Daoy (cell line): ENCODE results near the gene MANBA. TPM values are rescaled to one million over a fixed set of nuclear protein-coding genes. Genes with fewer than 3 reads are reported as not detected.
A peak's percentile ranks its signal among the peaks of the same experiment; 100 is the strongest.
"Not testable (repeated sequence)": the region's sequence is repeated elsewhere in the genome, so short reads cannot be mapped to it uniquely, and the experiment has no call there.

Experiments
- DNase-seq: peaks from one replicate; pipeline ENCODE4 v3.0.0-alpha.2; 2015; ENCODE audit warnings: low read depth
- total RNA-seq: library from RNA; depleted of rRNA; stranded (reverse); fragments of >200 nt; shearing (Covaris generic); gene quantifications from 2 replicates; pipeline ENCODE4 v1.2.3, GENCODE V29; 2014

MANBA gene
- total RNA-seq, 1 experiment from 2014 or later = 8.2 TPM

GRCh38 chr4:102723511-102723910 is 37.3 kb downstream of the MANBA start:
- DNase-seq = no peak

DNA sequence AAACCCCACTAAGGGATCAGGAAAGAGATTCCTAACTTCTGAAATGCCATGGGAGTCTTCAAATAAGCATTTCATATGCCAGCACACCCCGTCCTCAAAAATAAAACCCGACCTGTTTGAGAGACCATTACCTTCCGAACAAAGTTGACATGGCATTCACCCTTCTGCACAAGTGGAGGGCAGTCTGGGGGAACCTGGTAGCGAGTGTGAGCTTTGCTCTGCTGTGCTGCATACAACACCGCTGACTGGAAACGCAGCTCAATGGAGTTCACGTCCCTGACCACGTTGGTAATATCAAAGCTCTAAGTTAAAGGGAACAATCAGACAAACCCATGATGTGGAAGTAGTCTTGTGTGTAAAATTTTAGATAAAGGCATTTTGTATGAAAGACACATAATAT is 38.0 kb downstream of the MANBA start:
- no peak for DNase-seq

DNA sequence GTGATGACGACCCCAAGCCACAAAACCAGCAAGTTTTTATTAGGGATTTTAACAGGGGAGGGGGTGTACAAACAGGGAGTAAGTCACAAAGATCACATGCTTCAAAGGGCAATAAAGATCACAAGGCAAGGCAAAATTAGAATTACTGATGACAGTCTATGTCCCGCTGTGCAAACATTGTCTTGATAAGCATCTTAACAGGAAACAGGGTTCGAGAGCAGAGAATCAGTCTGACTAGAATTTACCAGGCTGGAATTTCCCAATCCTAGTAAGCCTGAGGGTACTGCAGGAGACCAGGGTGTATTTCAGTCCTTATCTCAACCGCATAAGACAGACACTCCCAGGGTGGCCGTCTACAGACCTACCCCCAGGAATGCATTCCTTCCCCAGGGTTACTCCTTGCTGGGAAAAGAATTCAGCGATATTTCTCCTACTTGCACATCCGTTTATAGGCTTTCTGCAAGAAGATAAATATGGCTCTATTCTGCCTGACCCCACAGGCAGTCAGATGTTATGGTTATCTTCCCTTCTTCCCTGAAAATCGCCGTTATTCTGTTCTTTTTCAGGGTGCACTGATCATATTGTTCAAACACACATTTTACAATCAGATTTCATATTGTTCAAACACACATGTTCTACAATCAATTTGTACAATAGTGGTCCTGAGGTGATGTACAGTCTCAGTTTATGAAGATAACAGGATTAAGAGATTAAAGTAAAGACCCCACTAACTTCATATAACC is 41.8 kb downstream of the MANBA start:
- peak; percentile 51 for DNase-seq

GRCh38 chr4:102717448-102718092 is 43.2 kb downstream of the MANBA start:
- DNase-seq = no peak

DNA sequence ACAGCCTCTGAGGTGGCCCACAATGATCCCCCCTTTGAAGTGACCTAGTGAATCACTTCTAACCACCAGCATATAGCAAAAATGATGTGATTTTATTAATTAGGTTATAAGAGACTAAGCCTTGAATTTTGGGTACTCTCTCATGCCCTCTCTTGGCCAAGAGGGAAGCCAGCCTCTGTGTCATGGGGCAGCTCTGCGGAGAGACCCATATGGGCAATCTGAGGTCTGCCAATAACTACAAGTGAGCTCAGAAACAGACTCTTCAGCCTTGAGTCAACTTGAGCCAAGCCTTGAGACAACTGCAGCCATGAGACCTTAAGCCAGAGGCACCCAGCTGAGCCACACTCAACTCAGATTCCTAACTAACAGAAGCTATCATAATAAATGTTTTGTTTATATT is 45.7 kb downstream of the MANBA start:
- no peak for DNase-seq

GRCh38 chr4:102713774-102714173 is 47.0 kb downstream of the MANBA start:
- DNase-seq = not testable (repeated sequence)

- peak; percentile 44 for DNase-seq
Measured at GRCh38 chr4:102713096-102713495, 47.7 kb downstream of the MANBA start.

DNA sequence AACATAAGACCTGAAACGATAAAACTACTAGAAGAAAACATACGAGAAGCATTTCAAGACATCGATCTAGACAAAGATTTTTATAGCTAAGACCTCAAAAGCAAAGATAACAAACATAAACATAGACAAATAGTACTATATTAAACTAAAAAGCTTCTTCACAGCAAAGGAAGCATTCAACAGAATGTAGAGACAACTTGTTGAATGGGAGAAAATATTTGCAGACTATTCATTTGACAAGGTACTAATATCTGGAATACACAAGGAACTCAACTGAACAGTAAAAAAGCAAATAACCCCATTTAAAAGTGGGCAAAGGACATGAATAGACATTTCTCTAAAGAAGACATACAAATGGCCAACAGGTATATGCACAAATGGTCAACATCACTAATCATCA is 49.8 kb downstream of the MANBA start:
- DNase-seq = no peak

- DNase-seq = not testable (repeated sequence)
Measured at GRCh38 chr4:102709060-102709459, 51.7 kb downstream of the MANBA start.

GRCh38 chr4:102707150-102707549 is 53.6 kb downstream of the MANBA start:
- no peak for DNase-seq

DNA sequence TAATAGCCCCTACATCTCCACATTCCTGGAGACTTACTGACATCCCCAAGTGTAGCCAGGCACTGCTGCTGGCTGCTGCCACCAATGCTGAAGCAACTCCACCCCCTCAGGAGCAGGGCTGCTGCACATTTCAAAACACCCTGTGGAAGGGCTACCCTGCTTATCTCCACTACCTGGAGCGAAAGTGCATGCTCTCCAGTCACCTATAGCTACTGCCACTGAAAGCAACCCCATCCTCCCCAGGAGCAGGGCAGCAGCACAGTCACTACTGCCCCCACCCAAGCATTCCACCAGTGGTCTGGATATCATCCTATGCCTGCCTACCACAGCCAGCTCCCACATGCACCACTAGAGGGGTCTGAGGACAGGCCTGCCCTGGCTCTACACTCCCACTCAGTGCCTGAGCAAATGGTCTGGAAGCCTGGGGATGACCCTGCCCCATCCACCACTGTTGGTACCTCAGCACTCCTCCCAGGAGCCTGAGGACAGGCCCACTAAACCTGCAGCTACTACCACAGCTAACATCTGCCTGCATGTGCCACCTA is 55.3 kb downstream of the MANBA start:
- no peak for DNase-seq

GRCh38 chr4:102696758-102697157 is 64.0 kb downstream of the MANBA start:
- DNase-seq = no peak

GRCh38 chr4:102694791-102695190 is 66.0 kb downstream of the MANBA start:
- DNase-seq = no peak

DNA sequence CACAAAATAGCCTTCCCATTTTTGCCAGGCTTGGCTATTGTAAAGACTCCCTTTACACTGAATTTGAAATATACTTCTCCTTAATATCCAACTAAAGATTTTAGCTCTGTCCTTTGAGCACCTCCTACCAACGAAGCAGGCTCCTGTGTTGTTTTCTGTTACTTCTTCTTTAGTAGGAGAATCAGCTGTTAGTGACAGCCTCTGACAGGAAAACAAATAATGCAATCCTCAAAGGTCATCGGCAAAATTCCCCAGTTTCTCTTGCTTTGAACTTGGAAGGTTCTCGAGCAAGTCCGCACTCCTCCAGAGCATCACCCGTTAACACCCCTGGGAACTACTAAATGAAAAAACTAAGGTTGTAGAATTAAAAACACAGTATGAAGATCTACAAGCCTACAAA is 66.9 kb downstream of the MANBA start:
- no peak for DNase-seq

DNA sequence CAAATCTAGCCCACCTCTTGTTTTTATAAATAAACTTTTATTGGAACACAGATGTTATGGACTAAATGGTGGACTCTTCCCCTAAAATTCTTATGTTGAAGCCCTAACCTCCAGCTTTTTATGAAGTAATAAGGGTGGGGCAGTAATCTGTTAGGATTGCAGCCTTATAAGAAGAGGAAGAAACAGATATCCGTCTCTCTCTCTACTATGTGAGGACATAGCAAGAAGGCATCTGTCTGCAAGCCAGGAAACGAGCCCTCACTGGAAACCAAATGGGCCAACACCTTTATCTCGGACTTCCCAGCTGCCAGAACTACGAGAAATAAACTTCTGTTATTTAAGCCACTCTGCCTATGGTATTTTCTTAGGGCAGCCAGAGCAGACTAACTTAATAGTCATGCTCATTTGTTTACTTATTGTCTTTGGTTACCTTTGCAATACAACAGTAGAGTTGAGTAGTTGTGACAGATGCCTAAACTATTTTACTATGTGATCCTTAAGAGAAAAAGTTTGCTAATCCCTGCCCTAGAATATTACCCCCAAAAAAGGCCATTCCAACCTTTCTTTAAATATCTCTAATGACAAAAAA is 67.4 kb downstream of the MANBA start:
- no peak for DNase-seq

DNA sequence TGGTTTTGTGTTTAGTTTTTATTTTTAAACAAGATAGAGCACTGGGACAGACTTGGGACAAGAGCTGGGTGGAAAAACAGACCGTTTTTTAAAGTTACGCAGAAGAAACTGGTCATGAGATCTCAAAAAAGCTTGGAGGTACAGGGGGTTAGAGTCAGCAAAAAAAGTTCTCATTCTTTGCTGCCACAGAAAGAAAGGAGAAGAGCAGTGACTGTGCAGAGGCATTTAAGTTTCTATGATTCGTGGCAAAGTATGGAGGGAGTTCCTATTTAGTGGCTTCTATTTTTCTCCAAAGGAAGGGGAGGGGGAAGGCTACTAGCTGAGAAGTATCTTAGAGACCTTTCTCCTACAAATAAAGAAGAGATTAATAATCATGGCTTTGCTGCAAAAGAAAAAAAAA is 68.3 kb downstream of the MANBA start:
- no peak for DNase-seq

- no peak for DNase-seq
Measured at GRCh38 chr4:102687982-102688433, 72.8 kb downstream of the MANBA start.

DNA sequence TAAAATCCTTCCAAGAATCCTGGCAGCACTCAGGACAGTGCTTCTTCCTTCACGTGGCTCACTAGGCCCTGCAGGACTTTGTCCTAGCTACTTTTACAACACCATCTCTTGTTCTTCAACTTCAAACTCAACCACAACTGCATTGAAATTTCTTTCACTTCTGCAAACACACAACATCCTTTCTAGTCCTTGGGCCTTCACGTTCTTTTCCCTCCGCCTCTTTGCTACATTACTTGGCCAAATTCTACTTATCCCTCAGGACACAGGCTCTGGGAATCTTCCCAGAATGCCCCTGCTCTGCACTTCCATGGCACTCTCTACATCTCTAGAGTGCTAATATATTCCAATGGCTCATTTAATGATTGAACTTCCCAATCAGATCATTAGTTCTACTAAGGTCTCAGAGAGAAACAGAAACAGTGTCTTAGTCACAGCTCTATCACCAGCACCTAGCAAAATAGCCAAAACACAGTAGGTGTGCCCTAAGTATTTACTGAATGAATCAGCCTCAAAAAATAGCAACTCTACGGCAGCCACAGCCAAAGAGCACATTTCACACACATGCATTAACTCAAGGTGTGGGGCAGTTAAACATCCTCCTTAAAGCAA is 73.3 kb downstream of the MANBA start:
- DNase-seq = peak; percentile 34

- DNase-seq = no peak
Measured at GRCh38 chr4:102685768-102686167, 75.0 kb downstream of the MANBA start.

DNA sequence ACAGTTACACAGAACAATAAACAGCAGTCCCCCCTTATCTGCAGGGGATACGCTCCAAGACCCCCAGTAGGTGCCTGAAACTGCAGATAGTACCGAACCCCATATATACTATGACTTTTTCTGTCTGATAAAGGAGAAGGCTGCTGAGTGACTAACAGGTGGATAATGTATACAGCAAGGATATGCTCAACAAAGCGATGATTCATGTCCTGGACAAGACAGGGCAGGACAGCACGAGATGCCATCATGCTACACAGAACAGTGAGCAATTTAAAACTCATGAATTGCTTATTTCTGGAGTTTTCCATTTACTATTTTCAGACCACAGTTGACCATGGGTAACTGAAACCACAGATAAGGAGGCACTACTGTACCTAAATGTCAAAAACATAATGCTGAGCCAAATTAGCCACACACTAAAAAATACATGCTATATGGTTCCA is 76.1 kb downstream of the MANBA start:
- DNase-seq = peak; percentile 46

DNA sequence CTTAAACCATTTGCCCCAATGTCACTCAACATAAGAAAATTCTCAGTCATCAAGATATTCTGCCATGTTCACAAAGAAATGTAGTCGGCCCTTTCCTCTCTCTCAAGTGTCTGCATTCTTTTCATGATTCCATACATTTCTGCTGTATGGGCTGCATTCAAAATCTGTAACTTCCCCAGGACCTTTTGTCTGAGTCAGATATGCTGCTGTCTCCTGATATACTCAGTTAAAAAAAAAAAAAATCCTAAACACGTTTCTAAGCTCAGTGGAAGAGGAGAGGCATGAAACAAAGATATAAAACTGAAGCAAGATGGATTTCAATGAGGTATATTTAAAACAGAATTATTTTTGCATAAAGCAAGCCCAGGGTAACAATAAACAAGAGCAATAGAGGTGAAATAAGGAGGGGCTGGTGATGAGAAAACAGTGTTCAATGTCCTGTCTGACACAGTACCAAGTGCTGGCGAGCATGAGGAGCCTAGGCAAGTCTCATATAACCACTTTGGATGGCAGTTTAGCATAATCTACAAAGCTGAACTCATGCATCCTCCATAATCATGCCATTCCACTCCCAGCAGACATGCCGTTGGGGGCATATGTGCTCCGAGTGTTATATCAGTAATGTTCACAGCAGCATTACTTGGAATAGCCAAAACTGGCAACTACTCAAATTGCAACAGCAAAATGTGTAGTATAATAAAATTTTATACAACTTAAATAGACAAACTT is 76.7 kb downstream of the MANBA start:
- DNase-seq = no peak
